Activated CD4-positive, alpha-beta T cell treated with anti-CD3 and anti-CD28 coated beads for 48 hours (primary cell): ENCODE measurements around the gene AKAP6.

Source experiments
- DNase-seq: peaks from one replicate; pipeline ENCODE4 v3.0.0-alpha.2; 2020

AKAP6 gene

GRCh38 chr14:32847867-32848266 is 518.8 kb downstream of the AKAP6 start:
- no peak for DNase-seq

- DNase-seq, result no peak
Observed at GRCh38 chr14:32865827-32866376, 536.8 kb downstream of the AKAP6 start.

GRCh38 chr14:32883188-32883587 is 554.1 kb downstream of the AKAP6 start:
- DNase-seq, result no peak
